GM18870 (cell line): ENCODE measurements around the gene SLC28A3.

Source experiments
- ATAC-seq: cut with Tn5 transposase; IDR thresholded peaks from one replicate; pipeline ENCODE4 v1.9.1; 2021; ENCODE audit warnings: moderate library complexity; ENCODE audit not compliant: unreplicated experiment

Gene SLC28A3

GRCh38 chr9:84303061-84303460 lies 37.5 kb downstream of the SLC28A3 start:
- ATAC-seq = no peak

- no peak for ATAC-seq
These were observed 38.7 kb downstream of the SLC28A3 start for GRCh38 chr9:84301851-84302250.

GRCh38 chr9:84300271-84300670 lies 40.3 kb downstream of the SLC28A3 start:
- ATAC-seq = no peak

- ATAC-seq = no peak
These were observed 43.3 kb downstream of the SLC28A3 start for GRCh38 chr9:84297162-84297821.

GRCh38 chr9:84296146-84296843 lies 44.3 kb downstream of the SLC28A3 start:
- peak; percentile 73 for ATAC-seq

GRCh38 chr9:84294241-84294950 lies 46.2 kb downstream of the SLC28A3 start:
- no peak for ATAC-seq

GRCh38 chr9:84293001-84293798 lies 47.4 kb downstream of the SLC28A3 start:
- ATAC-seq = peak; percentile 51

GRCh38 chr9:84285381-84285780 lies 55.2 kb downstream of the SLC28A3 start:
- ATAC-seq = peak; percentile 67

- no peak for ATAC-seq
These were observed 56.6 kb downstream of the SLC28A3 start for GRCh38 chr9:84283946-84284345.

GRCh38 chr9:84278130-84278529 lies 62.4 kb downstream of the SLC28A3 start:
- no peak for ATAC-seq

- ATAC-seq = no peak
These were observed 62.9 kb downstream of the SLC28A3 start for GRCh38 chr9:84277646-84278045.

- no peak for ATAC-seq
These were observed 63.8 kb downstream of the SLC28A3 start for GRCh38 chr9:84276741-84277140.

- ATAC-seq = no peak
These were observed 68.5 kb downstream of the SLC28A3 start for GRCh38 chr9:84271921-84272556.

GRCh38 chr9:84271531-84271900 lies 69.0 kb downstream of the SLC28A3 start:
- ATAC-seq = peak; percentile 72

- ATAC-seq = peak; percentile 23
These were observed 69.6 kb downstream of the SLC28A3 start for GRCh38 chr9:84270847-84271530.

- no peak for ATAC-seq
These were observed 74.4 kb downstream of the SLC28A3 start for GRCh38 chr9:84266087-84266561.

- no peak for ATAC-seq
These were observed 76.1 kb downstream of the SLC28A3 start for GRCh38 chr9:84264307-84265029.

GRCh38 chr9:84261070-84261746 lies 79.3 kb downstream of the SLC28A3 start:
- ATAC-seq = peak; percentile 73

GRCh38 chr9:84258371-84258770 lies 82.2 kb downstream of the SLC28A3 start:
- ATAC-seq = no peak
